ENCODE results near the gene DYRK4. TPM values are rescaled to one million over a fixed set of nuclear protein-coding genes. Genes with fewer than 3 reads are reported as not detected.

The DYRK4 gene
- total RNA-seq, 2 experiments from 2014 or later = 29.5 to 33.4 TPM

- ChIA-PET CTCF (interaction anchor here (0.6 kb wide), 2 partner anchors 29 to 269 kb away, joined by 3 to 4 read pairs; no protein-coding TSS in a partner anchor), POLR2A (no interaction called here)
- no peaks in the 10 kb centered on the region for H3K27me3 Mint-ChIP-seq
- no peak overlapping the region for H3K4me3 Mint-ChIP-seq
- H3K9me3 Mint-ChIP-seq = no peaks in the 10 kb centered on the region
- no peak overlapping the region for H3K27ac Mint-ChIP-seq
- no peak for DNase-seq
- H3K4me1 Mint-ChIP-seq = peaks cover 46% of the 10 kb centered on the region
- H3K36me3 Mint-ChIP-seq (ENCODE audit: low read depth) = peaks cover 26% of the 10 kb centered on the region
These were observed 21.4 kb upstream of the DYRK4 start for GRCh38 chr12:4540638-4541037.

GRCh38 chr12:4545195-4545594 lies 16.8 kb upstream of the DYRK4 start:
- Mint-ChIP-seq H3K9me3 (no peaks in the 10 kb centered on the region), H3K36me3 (ENCODE audit: low read depth) (peaks cover 45% of the 10 kb centered on the region), H3K4me1 (peaks cover 12% of the 10 kb centered on the region), H3K27me3 (no peaks in the 10 kb centered on the region), H3K4me3 (no peak overlapping the region), H3K27ac (no peak overlapping the region)
- CTCF ChIA-PET = no interaction called here
- POLR2A ChIA-PET = no interaction called here
- DNase-seq = no peak

GRCh38 chr12:4552191-4552590 lies 9.8 kb upstream of the DYRK4 start:
- H3K27ac Mint-ChIP-seq = no peak overlapping the region
- H3K9me3 Mint-ChIP-seq = no peaks in the 10 kb centered on the region
- H3K4me3 Mint-ChIP-seq = no peak overlapping the region
- no peaks in the 10 kb centered on the region for H3K4me1 Mint-ChIP-seq
- ChIA-PET POLR2A (no interaction called here), CTCF (no interaction called here)
- DNase-seq = no peak
- peaks cover 53% of the 10 kb centered on the region for H3K36me3 Mint-ChIP-seq (ENCODE audit: low read depth)
- H3K27me3 Mint-ChIP-seq = no peaks in the 10 kb centered on the region

GRCh38 chr12:4553943-4554342 lies 8.1 kb upstream of the DYRK4 start:
- ChIA-PET POLR2A (no interaction called here), CTCF (no interaction called here)
- Mint-ChIP-seq H3K36me3 (ENCODE audit: low read depth) (peaks cover 48% of the 10 kb centered on the region), H3K4me3 (no peak overlapping the region), H3K9me3 (no peaks in the 10 kb centered on the region), H3K27ac (no peak overlapping the region), H3K4me1 (no peaks in the 10 kb centered on the region), H3K27me3 (no peaks in the 10 kb centered on the region)
- no peak for DNase-seq

GRCh38 chr12:4555804-4556203 lies 6.2 kb upstream of the DYRK4 start:
- no peak overlapping the region for H3K4me3 Mint-ChIP-seq
- POLR2A ChIA-PET = no interaction called here

GRCh38 chr12:4556735-4557530 lies 5.1 kb upstream of the DYRK4 start:
- ChIA-PET POLR2A (no interaction called here), CTCF (interaction anchor here (0.6 kb wide), 1 partner anchor 1628 kb away, joined by 3 read pairs; no protein-coding TSS in a partner anchor)
- no peak overlapping the region for H3K27ac Mint-ChIP-seq
- H3K4me1 Mint-ChIP-seq = peaks cover 3% of the 10 kb centered on the region
- H3K27me3 Mint-ChIP-seq = no peaks in the 10 kb centered on the region
- no peak overlapping the region for H3K4me3 Mint-ChIP-seq
- DNase-seq = no peak
- H3K36me3 Mint-ChIP-seq (ENCODE audit: low read depth) = peaks cover 40% of the 10 kb centered on the region
- H3K9me3 Mint-ChIP-seq = no peaks in the 10 kb centered on the region

More at GRCh38 chr12:4555804-4556203, 6.2 kb upstream of the DYRK4 start:
- Mint-ChIP-seq H3K4me1 (no peaks in the 10 kb centered on the region), H3K36me3 (ENCODE audit: low read depth) (peaks cover 40% of the 10 kb centered on the region), H3K27ac (no peak overlapping the region), H3K27me3 (no peaks in the 10 kb centered on the region), H3K9me3 (no peaks in the 10 kb centered on the region)
- DNase-seq = no peak
- CTCF ChIA-PET = no interaction called here

GRCh38 chr12:4557586-4557985 lies 4.4 kb upstream of the DYRK4 start:
- H3K27ac Mint-ChIP-seq = no peak overlapping the region
- no peaks in the 10 kb centered on the region for H3K9me3 Mint-ChIP-seq
- CTCF ChIA-PET = interaction anchor here (0.6 kb wide), 1 partner anchor 1628 kb away, joined by 3 read pairs; no protein-coding TSS in a partner anchor
- H3K4me3 Mint-ChIP-seq = no peak overlapping the region
- POLR2A ChIA-PET = no interaction called here
- DNase-seq = no peak
- H3K36me3 Mint-ChIP-seq (ENCODE audit: low read depth) = peaks cover 40% of the 10 kb centered on the region
- H3K4me1 Mint-ChIP-seq = peaks cover 9% of the 10 kb centered on the region
- H3K27me3 Mint-ChIP-seq = no peaks in the 10 kb centered on the region

- POLR2A ChIA-PET = no interaction called here
- CTCF ChIA-PET = no interaction called here
- Mint-ChIP-seq H3K4me3 (no peak overlapping the region), H3K9me3 (no peaks in the 10 kb centered on the region), H3K36me3 (ENCODE audit: low read depth) (peaks cover 39% of the 10 kb centered on the region), H3K27me3 (no peaks in the 10 kb centered on the region), H3K27ac (no peak overlapping the region), H3K4me1 (peaks cover 12% of the 10 kb centered on the region)
- no peak for DNase-seq
These were observed 3.8 kb upstream of the DYRK4 start for GRCh38 chr12:4558171-4558570.

- CTCF ChIA-PET = interaction anchor here (1.6 kb wide), 1 partner anchor 39 kb away, joined by 4 read pairs; no protein-coding TSS in a partner anchor
- POLR2A ChIA-PET = no interaction called here
These were observed 1.3 kb downstream of the DYRK4 start for GRCh38 chr12:4563336-4563735.

GRCh38 chr12:4564818-4565217 lies 2.8 kb downstream of the DYRK4 start:
- ChIA-PET POLR2A (interaction anchor here (0.5 kb wide), 1 partner anchor 20 kb away, joined by 5 read pairs; no protein-coding TSS in a partner anchor), CTCF (interaction anchor here (1.4 to 1.6 kb wide), 2 partner anchors 38 to 40 kb away, joined by 3 to 4 read pairs; no protein-coding TSS in a partner anchor)
- no peak for DNase-seq
- no peaks in the 10 kb centered on the region for H3K27me3 Mint-ChIP-seq
- H3K4me1 Mint-ChIP-seq = peaks cover 28% of the 10 kb centered on the region
- peaks cover 15% of the 10 kb centered on the region for H3K36me3 Mint-ChIP-seq (ENCODE audit: low read depth)
- H3K4me3 Mint-ChIP-seq = no peak overlapping the region
- no peaks in the 10 kb centered on the region for H3K9me3 Mint-ChIP-seq
- no peak overlapping the region for H3K27ac Mint-ChIP-seq

More at GRCh38 chr12:4563336-4563735, 1.3 kb downstream of the DYRK4 start:
- peaks cover 15% of the 10 kb centered on the region for H3K36me3 Mint-ChIP-seq (ENCODE audit: low read depth)
- no peak for DNase-seq
- no peaks in the 10 kb centered on the region for H3K9me3 Mint-ChIP-seq
- no peak overlapping the region for H3K4me3 Mint-ChIP-seq
- H3K4me1 Mint-ChIP-seq = peaks cover 28% of the 10 kb centered on the region
- no peak overlapping the region for H3K27ac Mint-ChIP-seq
- H3K27me3 Mint-ChIP-seq = no peaks in the 10 kb centered on the region

- CTCF ChIA-PET = interaction anchor here (1.4 kb wide), 1 partner anchor 20 kb away, joined by 3 read pairs; no protein-coding TSS in a partner anchor
- Mint-ChIP-seq H3K4me3 (no peak overlapping the region), H3K27me3 (no peaks in the 10 kb centered on the region), H3K4me1 (peaks cover 28% of the 10 kb centered on the region), H3K36me3 (ENCODE audit: low read depth) (peaks cover 5% of the 10 kb centered on the region), H3K9me3 (no peaks in the 10 kb centered on the region), H3K27ac (no peak overlapping the region)
- DNase-seq = no peak
- POLR2A ChIA-PET = no interaction called here
These were observed 4.5 kb downstream of the DYRK4 start for GRCh38 chr12:4566474-4566873.

GRCh38 chr12:4567073-4567881 lies 5.3 kb downstream of the DYRK4 start:
- Mint-ChIP-seq H3K27me3 (no peaks in the 10 kb centered on the region), H3K4me3 (no peak overlapping the region), H3K4me1 (peaks cover 23% of the 10 kb centered on the region), H3K36me3 (ENCODE audit: low read depth) (peaks cover 5% of the 10 kb centered on the region), H3K9me3 (no peaks in the 10 kb centered on the region), H3K27ac (no peak overlapping the region)
- POLR2A ChIA-PET = no interaction called here
- CTCF ChIA-PET = interaction anchor here (1.4 kb wide), 1 partner anchor 21 kb away, joined by 3 read pairs; no protein-coding TSS in a partner anchor
- no peak for DNase-seq

GRCh38 chr12:4569261-4569660 lies 7.3 kb downstream of the DYRK4 start:
- POLR2A ChIA-PET = no interaction called here
- peaks cover 2% of the 10 kb centered on the region for H3K36me3 Mint-ChIP-seq (ENCODE audit: low read depth)
- H3K9me3 Mint-ChIP-seq = no peaks in the 10 kb centered on the region
- CTCF ChIA-PET = interaction anchor here (0.6 kb wide), 1 partner anchor 29 kb away, joined by 3 read pairs; no protein-coding TSS in a partner anchor
- no peak overlapping the region for H3K4me3 Mint-ChIP-seq
- no peak for DNase-seq
- H3K27me3 Mint-ChIP-seq = no peaks in the 10 kb centered on the region
- H3K4me1 Mint-ChIP-seq = peaks cover 11% of the 10 kb centered on the region
- no peak overlapping the region for H3K27ac Mint-ChIP-seq
